B cell (primary cell): ENCODE measurements around the gene RIMKLB. TPM values are rescaled to one million over a fixed set of nuclear protein-coding genes. Genes with fewer than 3 reads are reported as not detected.

Source experiments
- ATAC-seq: fragments of 200-7000 bp; cut with Tn5 transposase; one replicate; pipeline ENCODE4 v1.10.0; 2021; ENCODE audit warnings: low read depth, mild to moderate bottlenecking, moderate number of reproducible peaks, moderate library complexity
- CTCF ChIA-PET: fragments of 350-600 bp; sonication (Branson Sonifier 250); formaldehyde crosslinking; loops from one replicate; lab custom pipeline; 2021; ENCODE audit warnings: antibody characterized with exemption, inconsistent platforms; lab: Charles Lee
- POLR2A ChIA-PET: fragments of 350-600 bp; sonication (Branson Sonifier 250); formaldehyde crosslinking; loops from one replicate; lab custom pipeline; 2021; ENCODE audit warnings: antibody characterized with exemption; lab: Charles Lee
- DNase-seq: peaks from one replicate; pipeline ENCODE4 v3.0.0; 2013
- H2AFZ ChIP-seq: 2 replicates; pipeline ENCODE4 v1.6.1; 2012; ENCODE audit warnings: mild to moderate bottlenecking, low read depth, low read length; ENCODE audit not compliant: insufficient read depth, poor library complexity, severe bottlenecking
- H3K27ac ChIP-seq, 2 donors: 1 replicate in 1 of 2; 2 replicates in 1 of 2; pipeline ENCODE4 v1.5.1; 2012 to 2013; ENCODE audit warnings: low read length in 2 of 2, mild to moderate bottlenecking in 2 of 2, moderate library complexity in 1 of 2
- H3K27me3 ChIP-seq, 4 experiments: fragments of 200-600 bp in 1 of 4; sonication (generic) in 1 of 4; replicated peaks in 1 of 4; 1 replicate in 2 of 4; 2 replicates in 2 of 4; pipeline versions ENCODE4 v1.6.1 to v1.7.0; 2013 to 2016; ENCODE audit warnings: low read length in 3 of 4, mild to moderate bottlenecking in 2 of 4, mixed read lengths in 1 of 4, moderate library complexity in 1 of 4; ENCODE audit not compliant: insufficient read depth in 4 of 4, control insufficient read depth in 3 of 4; ENCODE audit errors: control extremely low read depth in 1 of 4
- H3K36me3 ChIP-seq, 2 experiments: replicated peaks in 1 of 2; 1 replicate in 1 of 2; 2 replicates in 1 of 2; pipeline versions ENCODE4 v1.6.1 to v1.7.1; 2013; ENCODE audit warnings: low read length in 1 of 2; ENCODE audit not compliant: insufficient read depth in 2 of 2, control insufficient read depth in 1 of 2; ENCODE audit errors: control extremely low read depth in 1 of 2, extremely low read depth in 1 of 2
- H3K4me1 ChIP-seq, 2 donors: fragments of 200-600 bp in 1 of 2; sonication (generic) in 1 of 2; 1 replicate in 1 of 2; 2 replicates in 1 of 2; pipeline versions ENCODE4 v1.5.1 to v1.6.1; 2013 to 2017; ENCODE audit warnings: low read length in 2 of 2; ENCODE audit not compliant: control insufficient read depth in 2 of 2, insufficient read depth in 2 of 2
- H3K4me2 ChIP-seq: replicated peaks from 2 replicates; pipeline ENCODE3; 2012; ENCODE audit warnings: mild to moderate bottlenecking, low read depth, low read length; ENCODE audit not compliant: poor library complexity, severe bottlenecking
- H3K4me3 ChIP-seq, 5 experiments: fragments of 200-600 bp in 1 of 5; sonication (generic) in 1 of 5; 1 replicate in 3 of 5; 2 replicates in 2 of 5; pipeline versions ENCODE4 v1.5.1 to v1.7.0; 2011 to 2016; ENCODE audit warnings: low read length in 4 of 5, mild to moderate bottlenecking in 4 of 5, low read depth in 2 of 5, control low read depth in 1 of 5, moderate library complexity in 1 of 5; ENCODE audit not compliant: insufficient read depth in 1 of 5; ENCODE audit errors: control extremely low read depth in 1 of 5, extremely low read depth in 1 of 5
- H3K79me2 ChIP-seq: fragments of 200-600 bp; sonication (generic); one replicate; pipeline ENCODE4 v1.6.0; 2016; ENCODE audit warnings: low read length; ENCODE audit not compliant: control insufficient read depth, insufficient read depth
- H3K9ac ChIP-seq: fragments of 200-600 bp; sonication (generic); 2 replicates; pipeline ENCODE4 v1.6.1; 2017; ENCODE audit warnings: mild to moderate bottlenecking, low read length, moderate library complexity
- H3K9me3 ChIP-seq, 3 donors: one replicate each; pipeline versions ENCODE4 v1.6.1 to v1.7.1; 2013; ENCODE audit warnings: low read length in 2 of 3; ENCODE audit not compliant: control insufficient read depth in 2 of 3, insufficient read depth in 1 of 3; ENCODE audit errors: control extremely low read depth in 1 of 3
- H4K20me1 ChIP-seq: 2 replicates; pipeline ENCODE4 v1.6.0; 2012; ENCODE audit warnings: mild to moderate bottlenecking, low read length; ENCODE audit not compliant: insufficient read depth, control insufficient read depth, poor library complexity, severe bottlenecking
- H3K27ac Mint-ChIP-seq: one replicate; pipeline ENCODE4 v1.8.0; 2021; ENCODE audit warnings: mixed read lengths
- H3K27me3 Mint-ChIP-seq: one replicate; pipeline ENCODE4 v1.8.0; 2021; ENCODE audit warnings: mixed read lengths
- H3K4me1 Mint-ChIP-seq: one replicate; pipeline ENCODE4 v1.8.0; 2021; ENCODE audit warnings: mixed read lengths
- H3K4me3 Mint-ChIP-seq: one replicate; pipeline ENCODE4 v1.8.0; 2021; ENCODE audit warnings: mixed read lengths
- H3K9me3 Mint-ChIP-seq: one replicate; pipeline ENCODE4 v1.8.0; 2022; ENCODE audit warnings: mixed read lengths; ENCODE audit not compliant: insufficient read depth
- CTCF ChIP-seq: fragments of 200-600 bp; IDR thresholded peaks from one replicate; pipeline ENCODE4 v1.8.0; 2022; ENCODE audit warnings: antibody characterized with exemption, mild to moderate bottlenecking
- EZH2 ChIP-seq: IDR thresholded peaks from 2 replicates; pipeline ENCODE4 v1.6.1; 2012; ENCODE audit warnings: borderline replicate concordance, low read depth, mild to moderate bottlenecking, moderate library complexity, low read length; ENCODE audit not compliant: insufficient read depth, poor library complexity, severe bottlenecking
- WGBS: methylation state at CpG from one replicate; pipeline ENCODE4 v1.1.5; 2013; ENCODE audit warnings: missing lambda C conversion rate; ENCODE audit not compliant: insufficient coverage; 5-methylcytosine and 5-hydroxymethylcytosine counted together
- intact Hi-C: fragments of 100-400 bp; cut with micrococcal nuclease; formaldehyde crosslinking; loops from one replicate; pipeline ENCODE4 v1.10.0; 2022
- polyA plus RNA-seq: library from polyadenylated mRNA; depleted of rRNA; stranded (reverse); fragments of >200 nt; gene quantifications from 2 replicates; pipeline ENCODE4 v1.2.3, GENCODE V29; 2012
- total RNA-seq, 2 donors: library from RNA; stranded (reverse); fragments of 120-200 nt in 1 of 2; gene quantifications; 1 replicate in 1 of 2; 2 replicates in 1 of 2; pipeline versions ENCODE4 v1.2.3 to v1.2.4, GENCODE V29; 2013 to 2022

Gene RIMKLB
- total and polyA plus RNA-seq, 2 donors (not counting 1 experiment from before 2014, with no cell fraction given): 27.8 to 54.2 TPM

- no peaks in the 10 kb centered on the region for H4K20me1 ChIP-seq
- ATAC-seq: no peak
- H3K9ac ChIP-seq: no peak overlapping the region
- H3K9me3 ChIP-seq: peaks cover 0 to 4% (median 0%) of the 10 kb centered on the region in 3 donors
- no peak overlapping the region for H2AFZ ChIP-seq
- no peaks in the 10 kb centered on the region for H3K36me3 ChIP-seq
- no peak overlapping the region for H3K4me3 ChIP-seq
- WGBS: no CpG with 5 or more reads among the region's 1 CpG
- no peak for TF ChIP-seq CTCF
- no peak for TF ChIP-seq EZH2
- no peaks in the 10 kb centered on the region for H3K4me1 ChIP-seq
- no peak overlapping the region for H3K27ac ChIP-seq
- Mint-ChIP-seq H3K9me3 (no peaks in the 10 kb centered on the region), H3K27me3 (no peaks in the 10 kb centered on the region), H3K4me1 (no peaks in the 10 kb centered on the region), H3K4me3 (no peak overlapping the region), H3K27ac (no peak overlapping the region)
- DNase-seq: no peak
- CTCF ChIA-PET: interaction anchor here (0.6 to 2.6 kb wide), 6 partner anchors 14 to 381 kb away, joined by 3 to 30 read pairs (median 6); no protein-coding TSS in a partner anchor
- intact Hi-C loops: no loop called here
- no peaks in the 10 kb centered on the region for H3K27me3 ChIP-seq
- H3K4me2 ChIP-seq: no peak overlapping the region
- POLR2A ChIA-PET: no interaction called here
- no peaks in the 10 kb centered on the region for H3K79me2 ChIP-seq
Observed at GRCh38 chr12:8658346-8658745, 39.4 kb upstream of the RIMKLB start.

GRCh38 chr12:8661016-8661415 lies 36.8 kb upstream of the RIMKLB start:
- intact Hi-C loops: no loop called here
- Mint-ChIP-seq H3K4me1 (no peaks in the 10 kb centered on the region), H3K27me3 (no peaks in the 10 kb centered on the region), H3K4me3 (no peak overlapping the region), H3K9me3 (no peaks in the 10 kb centered on the region), H3K27ac (no peak overlapping the region)
- CTCF ChIA-PET: interaction anchor here (0.9 kb wide), 1 partner anchor 16 kb away, joined by 3 read pairs; no protein-coding TSS in a partner anchor
- H3K4me3 ChIP-seq: no peak overlapping the region
- TF ChIP-seq EZH2 (no peak), CTCF (no peak)
- POLR2A ChIA-PET: no interaction called here
- H3K27me3 ChIP-seq: no peaks in the 10 kb centered on the region
- H3K36me3 ChIP-seq: no peaks in the 10 kb centered on the region
- no peaks in the 10 kb centered on the region for H3K4me1 ChIP-seq
- no peaks in the 10 kb centered on the region for H4K20me1 ChIP-seq
- no CpG with 5 or more reads among the region's 3 CpGs for WGBS
- H3K27ac ChIP-seq: no peak overlapping the region
- no peak overlapping the region for H3K4me2 ChIP-seq
- no peaks in the 10 kb centered on the region for H3K79me2 ChIP-seq
- ATAC-seq (no peak), DNase-seq (no peak)
- H3K9me3 ChIP-seq: peaks cover 0 to 4% (median 0%) of the 10 kb centered on the region in 3 donors
- H2AFZ ChIP-seq: no peak overlapping the region
- H3K9ac ChIP-seq: no peak overlapping the region
